ENCODE results near the gene TEX2.
"Not testable (repeated sequence)": the region's sequence is repeated elsewhere in the genome, so short reads cannot be mapped to it uniquely, and the experiment has no call there.

Gene TEX2

DNA sequence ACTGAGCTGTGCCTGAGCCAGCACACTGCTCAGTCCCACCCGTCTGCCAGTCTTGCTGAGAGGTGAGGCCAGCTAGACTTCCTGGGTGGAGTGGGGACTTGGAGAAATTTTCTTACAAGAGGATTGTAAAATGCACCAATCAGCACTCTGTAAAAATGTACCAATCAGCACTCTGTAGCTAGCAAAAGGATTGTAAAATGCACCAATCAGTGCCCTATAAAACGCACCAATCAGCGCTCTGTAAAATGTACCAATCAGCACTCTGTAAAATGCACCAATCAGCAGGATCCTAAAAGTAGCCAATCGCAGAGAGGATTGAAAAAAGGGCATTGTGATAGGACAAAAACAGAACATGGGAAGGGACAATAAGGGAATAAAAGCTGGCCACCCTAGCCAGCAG lies 84.0 kb downstream of the TEX2 start:
- not testable (repeated sequence) for H3K27ac Mint-ChIP-seq; H3K4me1 Mint-ChIP-seq (ENCODE audit: low read depth); H3K4me3 Mint-ChIP-seq; H3K27me3 Mint-ChIP-seq (ENCODE audit: low read depth); H3K36me3 Mint-ChIP-seq (ENCODE audit: low read depth); H3K9me3 Mint-ChIP-seq

DNA sequence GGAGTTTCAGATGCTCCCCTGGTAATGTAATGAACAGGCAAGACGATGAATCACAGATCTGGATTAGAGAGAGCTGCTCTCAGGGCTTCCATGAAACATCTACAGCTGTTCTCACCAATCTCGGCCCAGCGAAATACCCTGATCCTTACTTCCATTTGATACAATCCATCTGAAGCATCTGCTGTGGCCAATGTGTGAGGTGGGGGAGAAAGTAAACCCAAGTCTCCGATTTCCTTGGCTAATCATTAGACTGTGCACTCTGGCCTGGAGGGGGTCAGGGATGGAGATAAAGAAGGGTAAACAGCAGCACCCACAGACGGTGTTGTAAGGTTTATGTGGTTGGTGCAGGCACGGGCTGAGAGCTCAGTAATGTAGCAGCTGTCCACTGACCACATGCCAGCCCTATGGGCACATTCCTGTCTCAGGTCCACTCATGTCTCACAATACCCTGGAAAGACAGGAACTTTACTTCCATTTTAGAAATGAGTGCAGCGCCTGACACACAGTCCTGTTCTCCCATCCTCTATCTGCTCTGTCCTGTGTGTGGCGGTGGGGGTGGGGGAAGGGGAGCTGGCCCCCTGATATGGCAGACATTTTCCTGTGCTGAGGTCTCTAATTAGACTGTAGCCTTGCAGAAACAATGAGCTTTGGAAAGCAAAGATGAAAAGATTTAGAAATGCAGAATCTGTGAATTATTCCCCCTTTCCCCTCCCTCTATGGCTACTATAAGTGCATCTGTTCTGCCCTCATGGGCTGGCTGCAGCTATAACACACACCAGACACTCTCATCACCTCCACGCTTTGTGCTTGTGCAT lies 84.8 kb downstream of the TEX2 start:
- H3K4me1 Mint-ChIP-seq (ENCODE audit: low read depth), result no peaks in the 10 kb centered on the region
- H3K36me3 Mint-ChIP-seq (ENCODE audit: low read depth), result no peaks in the 10 kb centered on the region
- H3K27me3 Mint-ChIP-seq (ENCODE audit: low read depth), result no peaks in the 10 kb centered on the region
- no peaks in the 10 kb centered on the region for H3K9me3 Mint-ChIP-seq
- H3K4me3 Mint-ChIP-seq, result no peak overlapping the region
- no peak overlapping the region for H3K27ac Mint-ChIP-seq

DNA sequence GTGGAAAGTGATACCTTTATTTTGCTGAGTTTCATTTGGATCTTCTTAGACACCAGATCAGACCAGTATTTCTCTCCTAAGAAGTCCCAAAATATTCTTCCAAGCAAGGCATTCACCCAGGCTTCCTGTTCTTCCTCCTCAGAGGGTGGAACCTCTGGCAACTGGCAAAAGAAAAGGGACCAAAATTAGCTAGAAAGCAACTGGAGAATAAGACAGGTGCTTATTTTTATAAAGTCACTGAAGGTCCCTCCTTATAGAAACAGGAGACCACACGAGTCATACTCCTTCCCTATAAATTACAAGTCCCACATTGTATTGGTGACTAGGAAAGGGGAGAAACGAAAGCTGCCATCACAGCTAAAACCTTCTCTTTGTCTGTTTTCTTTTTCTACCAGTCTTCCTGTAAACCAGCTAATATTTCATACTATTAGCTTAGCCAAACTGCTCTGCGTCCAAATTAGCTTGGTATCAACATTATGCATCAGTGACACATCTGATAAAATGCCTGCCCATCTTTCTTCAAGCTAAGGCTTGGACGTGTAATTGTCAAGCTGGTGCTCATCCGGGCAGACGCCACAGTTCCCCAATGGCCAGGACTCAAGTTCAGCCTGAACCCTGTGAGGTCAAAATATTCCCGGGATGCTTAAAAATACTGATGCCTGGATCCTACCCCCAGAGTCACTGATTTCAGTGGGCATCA lies 85.6 kb downstream of the TEX2 start:
- H3K36me3 Mint-ChIP-seq (ENCODE audit: low read depth), result peaks cover 2% of the 10 kb centered on the region
- no peak overlapping the region for H3K4me3 Mint-ChIP-seq
- H3K9me3 Mint-ChIP-seq, result no peaks in the 10 kb centered on the region
- no peaks in the 10 kb centered on the region for H3K4me1 Mint-ChIP-seq (ENCODE audit: low read depth)
- H3K27me3 Mint-ChIP-seq (ENCODE audit: low read depth), result no peaks in the 10 kb centered on the region
- no peak overlapping the region for H3K27ac Mint-ChIP-seq

DNA sequence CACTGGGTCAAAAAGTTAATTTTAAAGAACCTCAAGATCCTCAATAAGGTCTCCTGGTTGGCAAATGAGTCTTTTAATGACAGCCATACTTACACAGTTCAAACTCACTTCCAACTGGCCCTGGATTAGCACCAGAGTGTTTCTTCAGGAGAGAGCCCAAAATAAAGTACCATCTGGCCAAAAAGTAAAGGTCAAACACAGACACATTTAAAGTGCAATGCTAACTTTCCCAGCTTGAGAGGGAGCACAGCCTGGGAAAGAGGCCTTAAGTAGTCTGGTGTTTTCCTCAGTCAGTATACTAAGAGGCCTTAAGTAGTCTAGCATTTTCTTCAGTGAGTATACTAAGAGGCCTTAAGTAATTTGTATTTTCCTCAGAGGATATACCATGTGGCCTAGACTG lies 86.5 kb downstream of the TEX2 start:
- Mint-ChIP-seq H3K4me1 (ENCODE audit: low read depth) (no peaks in the 10 kb centered on the region), H3K27ac (no peak overlapping the region), H3K27me3 (ENCODE audit: low read depth) (no peaks in the 10 kb centered on the region), H3K36me3 (ENCODE audit: low read depth) (peaks cover 5% of the 10 kb centered on the region), H3K4me3 (no peak overlapping the region), H3K9me3 (no peaks in the 10 kb centered on the region)

DNA sequence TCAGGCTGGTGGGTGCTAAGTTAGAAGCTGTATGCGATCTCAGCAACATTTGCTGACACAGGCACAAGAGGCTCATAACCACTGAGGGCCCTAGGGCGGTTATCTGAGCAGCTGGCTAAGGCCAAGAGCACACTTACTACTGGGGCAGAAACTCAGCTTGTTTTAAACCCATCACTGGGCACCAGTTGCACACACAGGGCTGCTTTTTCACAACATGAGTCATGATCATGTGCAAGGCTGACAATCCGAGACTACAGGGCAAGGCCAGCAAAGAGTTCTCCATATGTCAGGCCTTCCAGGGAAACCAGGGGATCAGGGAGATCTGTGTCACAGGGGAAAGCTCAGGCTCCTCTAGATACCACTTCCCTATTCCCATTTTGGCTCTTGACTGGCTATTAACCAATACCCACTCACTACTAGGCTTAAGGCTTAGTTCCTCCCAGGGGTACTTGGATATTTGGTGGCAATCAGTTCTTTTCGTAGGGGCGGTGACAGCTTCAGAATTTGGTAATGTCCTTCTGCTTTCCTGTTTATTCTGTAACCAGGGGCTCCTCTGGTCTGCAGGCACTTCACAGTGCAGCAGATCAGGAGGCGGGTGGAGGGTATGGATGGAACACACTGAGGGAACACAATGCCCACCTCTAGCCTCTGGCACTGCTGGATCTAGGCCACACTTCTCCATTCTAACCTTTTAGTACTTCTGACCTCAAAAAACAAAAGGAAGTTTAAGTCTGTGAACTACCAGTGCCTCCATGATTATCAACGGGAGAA lies 88.2 kb downstream of the TEX2 start:
- H3K4me3 Mint-ChIP-seq, result no peak overlapping the region
- H3K27ac Mint-ChIP-seq, result no peak overlapping the region
- H3K27me3 Mint-ChIP-seq (ENCODE audit: low read depth), result no peaks in the 10 kb centered on the region
- no peaks in the 10 kb centered on the region for H3K9me3 Mint-ChIP-seq
- H3K4me1 Mint-ChIP-seq (ENCODE audit: low read depth), result no peaks in the 10 kb centered on the region
- H3K36me3 Mint-ChIP-seq (ENCODE audit: low read depth), result peaks cover 12% of the 10 kb centered on the region

DNA sequence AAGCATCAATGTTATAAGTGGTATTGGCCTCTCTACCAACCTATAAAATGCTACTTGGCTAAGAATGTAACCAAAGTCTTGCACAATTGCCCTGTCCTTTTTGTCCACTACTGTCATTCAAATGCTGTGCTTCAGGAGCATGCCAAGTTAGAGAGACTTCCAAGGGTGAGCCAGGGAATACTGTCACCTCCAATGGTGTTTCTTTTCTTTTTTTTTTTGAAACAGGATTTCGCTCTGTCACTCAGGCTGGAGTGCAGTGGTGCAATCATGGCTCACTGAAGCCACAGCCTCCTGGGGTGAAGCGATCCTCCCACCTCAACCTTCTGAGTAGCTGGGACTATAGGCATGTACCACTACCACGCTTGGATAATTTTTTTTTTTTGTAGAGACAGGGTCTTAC lies 89.4 kb downstream of the TEX2 start:
- Mint-ChIP-seq H3K9me3 (no peaks in the 10 kb centered on the region), H3K36me3 (ENCODE audit: low read depth) (peaks cover 12% of the 10 kb centered on the region), H3K4me3 (no peak overlapping the region), H3K27ac (no peak overlapping the region), H3K27me3 (ENCODE audit: low read depth) (no peaks in the 10 kb centered on the region), H3K4me1 (ENCODE audit: low read depth) (no peaks in the 10 kb centered on the region)

DNA sequence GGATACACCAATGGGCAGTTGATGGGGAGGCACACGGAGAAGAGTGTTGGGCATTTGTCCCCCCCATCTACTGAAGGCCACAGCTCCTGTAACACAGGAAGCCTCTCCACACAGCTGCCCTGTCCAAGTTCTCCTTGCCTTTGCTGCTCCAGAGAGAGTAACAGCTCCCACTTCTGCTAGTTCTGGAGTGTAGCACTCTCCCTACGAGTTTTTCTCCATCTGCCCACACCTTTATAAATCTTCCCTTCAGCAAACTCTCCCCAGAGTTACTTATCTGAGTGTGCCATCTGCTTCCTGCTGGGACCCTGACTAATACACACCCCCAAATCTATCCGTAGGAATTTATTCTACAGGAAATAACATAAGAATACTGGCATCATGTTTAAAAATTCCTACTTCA lies 90.5 kb downstream of the TEX2 start:
- H3K27me3 Mint-ChIP-seq (ENCODE audit: low read depth), result no peaks in the 10 kb centered on the region
- no peak overlapping the region for H3K27ac Mint-ChIP-seq
- H3K4me3 Mint-ChIP-seq, result no peak overlapping the region
- peaks cover 12% of the 10 kb centered on the region for H3K36me3 Mint-ChIP-seq (ENCODE audit: low read depth)
- H3K9me3 Mint-ChIP-seq, result no peaks in the 10 kb centered on the region
- H3K4me1 Mint-ChIP-seq (ENCODE audit: low read depth), result no peaks in the 10 kb centered on the region

DNA sequence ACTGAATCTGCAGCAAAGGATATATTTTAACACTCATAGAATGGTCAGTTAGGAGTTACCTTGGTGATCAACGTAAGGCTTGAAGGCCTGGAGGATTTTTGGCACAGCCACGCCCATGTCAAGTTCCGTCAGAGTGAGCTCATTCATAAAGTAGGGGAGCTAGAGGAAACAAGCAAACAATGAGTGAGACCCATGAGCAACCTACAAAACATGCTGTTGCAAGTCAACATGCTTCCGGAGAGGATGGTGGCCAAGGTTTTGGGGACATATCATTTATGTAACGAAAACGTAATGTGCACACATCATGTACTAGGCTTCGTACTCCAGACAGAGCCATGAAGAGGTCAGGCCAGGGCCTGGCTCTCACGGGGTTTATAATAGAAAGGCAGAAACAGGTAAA lies 92.0 kb downstream of the TEX2 start:
- Mint-ChIP-seq H3K4me3 (no peak overlapping the region), H3K9me3 (no peaks in the 10 kb centered on the region), H3K36me3 (ENCODE audit: low read depth) (peaks cover 13% of the 10 kb centered on the region), H3K27me3 (ENCODE audit: low read depth) (no peaks in the 10 kb centered on the region), H3K27ac (no peak overlapping the region), H3K4me1 (ENCODE audit: low read depth) (no peaks in the 10 kb centered on the region)

DNA sequence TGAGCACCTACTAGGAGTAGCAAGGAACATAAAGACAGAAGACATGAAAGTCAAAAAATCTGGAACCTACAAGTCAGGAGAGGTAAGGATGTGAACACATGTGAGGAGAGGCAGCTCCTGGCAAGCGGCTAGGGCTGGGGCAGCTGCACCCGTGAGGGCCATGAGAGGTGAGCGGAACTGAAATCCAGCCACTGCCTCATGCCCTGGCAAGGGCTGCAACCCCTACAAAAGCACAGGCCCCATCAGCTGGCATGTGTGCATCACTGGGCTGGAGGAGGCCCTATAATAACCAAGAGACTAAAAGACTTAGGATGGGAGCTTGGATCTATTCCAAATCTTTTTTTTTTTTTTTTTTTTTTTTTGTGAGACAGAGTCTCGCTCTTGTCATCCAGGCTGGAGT lies 92.8 kb downstream of the TEX2 start:
- Mint-ChIP-seq H3K9me3 (no peaks in the 10 kb centered on the region), H3K27me3 (ENCODE audit: low read depth) (no peaks in the 10 kb centered on the region), H3K27ac (no peak overlapping the region), H3K4me3 (no peak overlapping the region), H3K36me3 (ENCODE audit: low read depth) (peaks cover 13% of the 10 kb centered on the region), H3K4me1 (ENCODE audit: low read depth) (no peaks in the 10 kb centered on the region)

DNA sequence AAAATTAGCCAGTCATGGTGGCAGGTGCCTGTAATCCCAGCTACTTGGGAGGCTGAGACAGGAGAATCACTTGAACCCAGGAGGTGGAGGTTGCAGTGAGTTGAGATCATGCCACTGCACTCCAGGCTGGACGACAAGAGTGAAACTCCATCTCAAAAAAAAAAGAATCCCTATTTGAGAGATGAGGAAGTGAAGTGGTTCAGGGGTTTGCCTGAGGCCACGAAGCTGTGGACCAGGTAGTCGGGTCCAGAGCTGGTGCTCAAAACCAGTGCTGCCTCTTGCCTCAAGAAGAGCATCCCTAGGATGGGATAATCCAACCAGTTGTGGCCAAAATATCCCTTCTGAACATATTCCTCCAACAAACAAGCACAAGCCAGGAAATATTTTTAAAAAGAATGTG lies 95.4 kb downstream of the TEX2 start:
- H3K4me3 Mint-ChIP-seq; H3K4me1 Mint-ChIP-seq (ENCODE audit: low read depth); H3K27ac Mint-ChIP-seq; H3K9me3 Mint-ChIP-seq; H3K27me3 Mint-ChIP-seq (ENCODE audit: low read depth): not testable (repeated sequence)
- peaks cover 13% of the 10 kb centered on the region for H3K36me3 Mint-ChIP-seq (ENCODE audit: low read depth)

DNA sequence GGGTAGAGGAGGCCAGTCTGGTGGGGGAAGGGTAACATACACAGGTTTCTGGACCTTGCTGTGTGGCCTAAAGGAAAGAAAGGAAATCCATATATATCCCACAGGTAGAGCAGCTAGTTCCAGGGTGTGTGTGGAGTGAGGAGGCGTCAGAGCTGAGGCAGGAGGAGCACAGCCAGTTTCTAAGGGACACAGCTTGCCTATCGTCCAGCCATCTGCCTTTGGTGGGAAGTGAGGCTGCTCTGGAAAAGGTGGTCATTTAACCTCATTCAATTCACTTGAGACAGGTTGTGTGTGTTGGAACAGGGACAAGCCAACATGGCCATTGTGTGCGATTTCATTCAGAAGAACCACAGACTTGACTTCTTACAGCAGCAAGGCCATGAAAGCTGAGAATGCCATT lies 96.2 kb downstream of the TEX2 start:
- no peak overlapping the region for H3K4me3 Mint-ChIP-seq
- H3K27me3 Mint-ChIP-seq (ENCODE audit: low read depth), result no peaks in the 10 kb centered on the region
- peaks cover 8% of the 10 kb centered on the region for H3K36me3 Mint-ChIP-seq (ENCODE audit: low read depth)
- no peaks in the 10 kb centered on the region for H3K4me1 Mint-ChIP-seq (ENCODE audit: low read depth)
- H3K27ac Mint-ChIP-seq, result no peak overlapping the region
- H3K9me3 Mint-ChIP-seq, result no peaks in the 10 kb centered on the region

DNA sequence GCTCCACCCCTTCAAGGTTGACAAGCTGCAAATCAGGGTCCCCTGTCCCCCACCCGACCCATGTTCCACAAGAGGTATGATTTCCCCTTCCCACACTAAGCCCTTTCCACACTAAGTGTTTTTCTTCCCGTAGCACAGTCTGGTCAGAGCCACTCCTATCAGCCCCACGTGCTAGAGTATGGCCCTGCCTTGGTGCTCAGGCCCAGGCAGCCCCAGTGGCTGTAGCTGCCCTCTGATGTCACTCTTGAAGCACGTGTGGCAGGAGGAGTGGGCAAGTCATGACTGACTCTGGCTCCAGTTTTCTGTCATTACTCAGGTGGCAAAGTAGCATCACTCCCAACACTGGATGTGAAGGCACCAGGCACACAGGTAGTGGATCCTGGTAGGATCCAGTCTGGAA lies 97.7 kb downstream of the TEX2 start:
- Mint-ChIP-seq H3K27me3 (ENCODE audit: low read depth) (no peaks in the 10 kb centered on the region), H3K36me3 (ENCODE audit: low read depth) (peaks cover 4% of the 10 kb centered on the region), H3K27ac (no peak overlapping the region), H3K4me3 (no peak overlapping the region), H3K4me1 (ENCODE audit: low read depth) (no peaks in the 10 kb centered on the region), H3K9me3 (no peaks in the 10 kb centered on the region)

DNA sequence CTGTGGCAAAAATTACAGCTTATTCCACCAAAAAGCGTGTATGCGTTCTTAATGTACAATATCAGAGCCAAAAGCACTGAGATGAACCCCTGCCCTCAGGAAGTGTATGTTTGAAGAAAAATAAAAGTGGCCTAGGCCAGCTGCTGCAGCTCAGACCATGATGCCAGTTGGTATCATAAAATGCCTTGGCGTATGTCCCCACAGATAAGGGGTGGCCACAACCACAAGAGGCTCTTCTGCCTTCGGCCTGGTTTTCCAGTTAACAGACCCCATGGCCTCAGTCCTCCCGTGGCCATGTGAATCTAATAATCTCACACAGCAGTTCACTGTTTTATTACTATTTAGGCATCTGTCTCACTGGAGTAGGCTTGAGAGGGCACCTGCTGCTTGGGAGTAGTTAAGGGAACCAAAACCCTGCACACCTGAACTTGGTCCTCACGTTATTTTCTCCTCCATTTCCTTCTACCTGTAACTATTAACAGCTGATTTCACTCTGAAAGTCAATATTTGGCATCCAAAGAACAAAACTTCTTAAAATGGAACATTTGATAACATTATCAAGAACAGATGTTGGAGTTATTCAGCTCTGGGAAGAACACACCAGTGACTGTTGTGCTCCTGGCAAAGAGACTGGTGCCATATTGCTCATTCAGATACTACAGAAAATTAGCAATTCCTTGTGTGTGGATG lies 98.3 kb downstream of the TEX2 start:
- no peak overlapping the region for H3K27ac Mint-ChIP-seq
- H3K4me1 Mint-ChIP-seq (ENCODE audit: low read depth), result no peaks in the 10 kb centered on the region
- no peaks in the 10 kb centered on the region for H3K27me3 Mint-ChIP-seq (ENCODE audit: low read depth)
- no peaks in the 10 kb centered on the region for H3K9me3 Mint-ChIP-seq
- H3K4me3 Mint-ChIP-seq, result no peak overlapping the region
- peaks cover 1% of the 10 kb centered on the region for H3K36me3 Mint-ChIP-seq (ENCODE audit: low read depth)

DNA sequence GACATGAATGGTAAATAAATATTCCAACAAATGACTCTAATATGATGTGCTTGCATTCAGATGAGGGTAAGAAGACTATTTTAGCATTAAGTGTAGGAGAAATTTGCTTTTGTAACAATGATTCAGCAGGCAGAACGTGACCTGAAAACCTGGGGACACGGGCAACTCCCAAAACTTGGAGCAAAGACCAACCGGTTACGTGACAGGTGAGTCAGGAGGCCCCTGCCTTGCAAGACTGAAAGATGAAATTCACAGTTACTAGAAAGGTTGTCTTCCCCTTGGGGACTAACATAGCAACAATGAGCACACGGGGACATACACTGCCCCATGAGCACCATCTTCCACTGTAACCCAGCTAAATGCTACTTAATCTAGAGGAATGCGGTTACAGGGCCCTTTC lies 99.6 kb downstream of the TEX2 start:
- Mint-ChIP-seq H3K9me3 (no peaks in the 10 kb centered on the region), H3K27me3 (ENCODE audit: low read depth) (no peaks in the 10 kb centered on the region), H3K4me1 (ENCODE audit: low read depth) (no peaks in the 10 kb centered on the region), H3K4me3 (no peak overlapping the region), H3K27ac (no peak overlapping the region), H3K36me3 (ENCODE audit: low read depth) (peaks cover 1% of the 10 kb centered on the region)

Data from T-helper 1 cell treated with Interleukin-12 subunit alpha and Interleukin-12 subunit beta and Interleukin-4 antibody, amounts not matched to agents 30 μg/mL and 1 μg/mL, for 36 hours (primary cell).